Osteoblast (primary cell): ENCODE data around the gene FAM117A. TPM values are rescaled to one million over a fixed set of nuclear protein-coding genes. Genes with fewer than 3 reads are reported as not detected.
"Not testable (repeated sequence)": the region's sequence is repeated elsewhere in the genome, so short reads cannot be mapped to it uniquely, and the experiment has no call there.

Experiments used
- DNase-seq: peaks from one replicate; pipeline ENCODE4 v3.0.0; 2011; ENCODE audit warnings: low spot score, mixed read lengths; ENCODE audit not compliant: insufficient read length; ENCODE audit errors: missing footprints
- H2AFZ ChIP-seq: 2 replicates; pipeline ENCODE4 v1.6.0; 2011; ENCODE audit warnings: mild to moderate bottlenecking, low read length
- H3K27ac ChIP-seq: 2 replicates; pipeline ENCODE4 v1.5.1; 2011; ENCODE audit warnings: mild to moderate bottlenecking, low read depth, low read length, moderate library complexity
- H3K27me3 ChIP-seq: 2 replicates; pipeline ENCODE4 v1.6.0; 2012; ENCODE audit warnings: mild to moderate bottlenecking, control low read depth, inconsistent platforms, low read length, moderate library complexity; ENCODE audit not compliant: insufficient read depth
- H3K36me3 ChIP-seq: 2 replicates; pipeline ENCODE4 v1.5.1; 2011; ENCODE audit warnings: mild to moderate bottlenecking, low read length, control low read depth, moderate library complexity; ENCODE audit not compliant: insufficient read depth
- H3K4me1 ChIP-seq: 2 replicates; pipeline ENCODE4 v1.5.1; 2011; ENCODE audit warnings: mild to moderate bottlenecking, low read length, control low read depth, moderate library complexity; ENCODE audit not compliant: insufficient read depth
- H3K4me2 ChIP-seq: 2 replicates; pipeline ENCODE4 v1.6.0; 2011; ENCODE audit warnings: mild to moderate bottlenecking, low read length; ENCODE audit not compliant: insufficient read depth
- H3K4me3 ChIP-seq: fragments of 200-600 bp; sonication (generic); 3 replicates; pipeline ENCODE4 v1.5.1; 2012; ENCODE audit warnings: mild to moderate bottlenecking, low read length, inconsistent platforms; ENCODE audit not compliant: insufficient read depth
- H3K79me2 ChIP-seq: 2 replicates; pipeline ENCODE4 v1.6.0; 2012; ENCODE audit warnings: mild to moderate bottlenecking, low read length, control low read depth, inconsistent platforms; ENCODE audit not compliant: insufficient read depth
- H3K9me3 ChIP-seq: 2 replicates; pipeline ENCODE4 v1.5.1; 2011; ENCODE audit warnings: low read depth, low read length, control low read depth
- H4K20me1 ChIP-seq: 2 replicates; pipeline ENCODE4 v1.6.0; 2012; ENCODE audit warnings: mild to moderate bottlenecking, low read length, control low read depth; ENCODE audit not compliant: insufficient read depth
- total RNA-seq: library from RNA; depleted of rRNA; stranded (reverse); fragments of >200 nt; gene quantifications from 2 replicates; pipeline ENCODE4 v1.2.3, GENCODE V29; 2012
- TF ChIP-seq, protein P1 (sequence below): IDR thresholded peaks from 2 replicates; pipeline ENCODE4 v1.5.1; 2011; ENCODE audit warnings: mild to moderate bottlenecking, low read depth, low read length, moderate library complexity; ENCODE audit errors: extremely low read depth

FAM117A gene
- total RNA-seq, 1 donor, result 8.7 TPM

DNA sequence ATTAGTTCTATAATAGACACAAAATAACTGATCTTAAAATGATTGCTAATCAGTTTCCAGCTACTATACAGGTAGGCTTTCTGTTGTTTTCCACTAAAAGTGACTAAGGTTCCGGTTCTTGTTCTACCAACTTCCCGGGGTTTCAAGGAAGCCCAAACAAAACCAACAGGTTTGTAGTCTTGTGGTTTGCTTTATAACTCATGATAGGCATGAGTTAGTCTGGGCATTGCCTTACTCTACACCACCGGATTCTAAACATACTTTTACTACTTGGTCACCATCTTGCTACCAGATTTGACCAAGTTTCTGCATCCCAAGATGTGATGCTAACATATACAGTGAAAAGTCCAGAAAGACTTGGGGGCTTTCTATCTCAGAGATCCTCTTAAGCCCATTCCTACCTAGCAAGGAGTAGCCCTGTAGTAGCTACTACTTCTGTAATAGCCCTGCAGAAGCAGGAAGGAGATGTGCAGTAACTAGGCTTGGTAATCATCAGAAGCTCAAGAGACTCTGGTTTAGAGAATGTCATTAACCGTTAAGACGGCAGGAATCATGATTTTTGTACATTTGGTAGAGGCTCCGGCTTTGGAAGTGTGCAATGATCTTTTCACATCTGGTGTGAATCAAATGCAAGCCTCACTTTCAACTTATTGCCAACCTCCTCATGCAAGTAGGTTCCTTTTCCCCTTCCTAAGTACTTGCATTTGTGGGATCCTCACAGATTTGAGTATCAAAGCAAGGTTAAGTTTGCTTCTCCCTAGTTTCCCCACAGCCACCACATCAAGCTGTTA lies 1.6 kb downstream of the FAM117A start:
- Histone ChIP-seq H2AFZ (no peak overlapping the region), H3K4me1 (peaks cover 17% of the 10 kb centered on the region), H3K79me2 (peaks cover 9% of the 10 kb centered on the region), H3K9me3 (no peaks in the 10 kb centered on the region), H3K27ac (no peak overlapping the region), H3K27me3 (peaks cover 38% of the 10 kb centered on the region), H3K4me2 (peak overlapping the region; percentile 91), H3K36me3 (no peaks in the 10 kb centered on the region), H4K20me1 (peaks cover 8% of the 10 kb centered on the region), H3K4me3 (peak overlapping the region; percentile 78)
- peak; percentile 51 for DNase-seq
- TF ChIP-seq, protein P1, sequence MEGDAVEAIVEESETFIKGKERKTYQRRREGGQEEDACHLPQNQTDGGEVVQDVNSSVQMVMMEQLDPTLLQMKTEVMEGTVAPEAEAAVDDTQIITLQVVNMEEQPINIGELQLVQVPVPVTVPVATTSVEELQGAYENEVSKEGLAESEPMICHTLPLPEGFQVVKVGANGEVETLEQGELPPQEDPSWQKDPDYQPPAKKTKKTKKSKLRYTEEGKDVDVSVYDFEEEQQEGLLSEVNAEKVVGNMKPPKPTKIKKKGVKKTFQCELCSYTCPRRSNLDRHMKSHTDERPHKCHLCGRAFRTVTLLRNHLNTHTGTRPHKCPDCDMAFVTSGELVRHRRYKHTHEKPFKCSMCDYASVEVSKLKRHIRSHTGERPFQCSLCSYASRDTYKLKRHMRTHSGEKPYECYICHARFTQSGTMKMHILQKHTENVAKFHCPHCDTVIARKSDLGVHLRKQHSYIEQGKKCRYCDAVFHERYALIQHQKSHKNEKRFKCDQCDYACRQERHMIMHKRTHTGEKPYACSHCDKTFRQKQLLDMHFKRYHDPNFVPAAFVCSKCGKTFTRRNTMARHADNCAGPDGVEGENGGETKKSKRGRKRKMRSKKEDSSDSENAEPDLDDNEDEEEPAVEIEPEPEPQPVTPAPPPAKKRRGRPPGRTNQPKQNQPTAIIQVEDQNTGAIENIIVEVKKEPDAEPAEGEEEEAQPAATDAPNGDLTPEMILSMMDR, result no peak

DNA sequence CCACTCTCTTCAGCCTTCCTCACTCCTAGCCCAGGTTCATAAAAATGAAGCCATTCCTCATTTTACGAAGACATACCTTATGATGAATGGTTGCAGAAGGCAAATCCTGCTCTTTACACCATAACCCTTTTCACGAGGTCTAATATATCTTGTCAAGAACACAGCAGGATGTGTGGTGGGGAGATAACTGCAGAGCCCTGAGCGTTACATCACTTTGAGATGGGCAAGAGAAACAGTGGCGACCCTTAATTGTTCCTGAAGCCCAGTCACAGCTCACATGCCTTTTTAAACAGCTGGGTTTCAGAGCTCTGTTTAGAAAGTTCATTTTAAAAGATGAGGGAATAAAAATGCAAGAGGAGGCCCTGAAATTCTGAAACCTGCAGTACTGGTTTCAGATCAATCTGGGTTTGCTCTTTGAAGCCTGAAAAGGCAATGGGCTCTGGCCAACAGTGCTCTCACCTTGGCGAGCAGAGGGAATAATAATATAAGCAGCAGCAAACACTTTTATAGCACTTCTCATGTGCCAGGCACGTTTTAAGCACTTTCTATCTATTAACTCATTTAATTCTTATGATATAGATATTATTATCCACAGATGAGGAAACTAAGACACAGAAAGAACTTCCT lies 2.9 kb downstream of the FAM117A start:
- Histone ChIP-seq H3K79me2 (peaks cover 9% of the 10 kb centered on the region), H4K20me1 (peaks cover 8% of the 10 kb centered on the region), H3K9me3 (no peaks in the 10 kb centered on the region), H2AFZ (no peak overlapping the region), H3K4me3 (no peak overlapping the region), H3K4me2 (no peak overlapping the region), H3K36me3 (no peaks in the 10 kb centered on the region), H3K4me1 (peaks cover 17% of the 10 kb centered on the region), H3K27ac (no peak overlapping the region), H3K27me3 (peaks cover 25% of the 10 kb centered on the region)
- TF ChIP-seq, protein P1, result no peak
- DNase-seq, result peak; percentile 53

DNA sequence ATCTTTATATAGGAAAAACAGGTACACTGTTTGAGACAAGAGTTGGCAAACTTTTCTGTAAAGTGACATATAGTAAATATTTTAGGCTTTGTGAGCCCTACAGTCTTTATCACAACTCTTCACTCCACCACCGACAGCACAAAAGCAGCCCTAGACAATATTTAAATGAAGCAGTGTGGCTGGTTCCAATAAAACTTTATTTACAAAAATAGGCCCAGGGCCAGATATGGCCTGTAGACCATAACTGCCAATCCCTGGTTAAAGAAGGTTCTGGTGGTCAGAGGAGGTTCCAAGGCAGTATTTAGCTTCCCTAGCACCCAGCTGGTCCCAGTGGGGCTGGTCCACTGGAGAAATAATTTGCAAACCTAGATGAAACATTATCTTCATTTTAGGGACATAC lies 3.6 kb downstream of the FAM117A start:
- H3K4me1 ChIP-seq, result peaks cover 17% of the 10 kb centered on the region
- peaks cover 22% of the 10 kb centered on the region for H3K27me3 ChIP-seq
- H3K4me2 ChIP-seq, result no peak overlapping the region
- H3K4me3 ChIP-seq, result no peak overlapping the region
- H3K36me3 ChIP-seq, result no peaks in the 10 kb centered on the region
- peaks cover 9% of the 10 kb centered on the region for H3K79me2 ChIP-seq
- TF ChIP-seq, protein P1, result no peak
- no peak overlapping the region for H3K27ac ChIP-seq
- H4K20me1 ChIP-seq, result peaks cover 8% of the 10 kb centered on the region
- H2AFZ ChIP-seq, result no peak overlapping the region
- no peak for DNase-seq
- no peaks in the 10 kb centered on the region for H3K9me3 ChIP-seq

DNA sequence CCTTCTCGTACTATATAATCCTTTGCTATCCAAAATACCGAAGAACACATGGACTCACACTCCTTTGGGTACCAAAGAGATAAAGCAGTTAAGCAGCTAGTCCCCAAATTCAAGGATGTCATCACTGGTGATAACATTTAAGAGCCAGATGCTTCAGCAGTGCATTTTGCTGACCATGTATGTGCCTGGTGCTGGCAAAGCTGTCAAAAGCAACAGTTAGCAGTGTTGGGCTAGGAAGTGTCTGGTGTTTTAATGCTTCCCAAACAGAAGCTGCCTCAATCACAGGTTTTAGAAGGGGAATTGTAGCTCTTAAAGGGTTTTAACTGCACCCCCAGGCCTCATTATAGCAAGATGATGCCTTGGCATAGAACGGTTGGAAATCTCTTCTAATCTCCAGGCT lies 4.7 kb downstream of the FAM117A start:
- H3K36me3 ChIP-seq, result no peaks in the 10 kb centered on the region
- no peak overlapping the region for H3K27ac ChIP-seq
- H3K4me3 ChIP-seq, result no peak overlapping the region
- no peak overlapping the region for H2AFZ ChIP-seq
- no peak for DNase-seq
- no peak overlapping the region for H3K4me2 ChIP-seq
- H4K20me1 ChIP-seq, result peaks cover 8% of the 10 kb centered on the region
- no peaks in the 10 kb centered on the region for H3K9me3 ChIP-seq
- H3K79me2 ChIP-seq, result peaks cover 9% of the 10 kb centered on the region
- peaks cover 12% of the 10 kb centered on the region for H3K4me1 ChIP-seq
- TF ChIP-seq, protein P1, result no peak
- peaks cover 13% of the 10 kb centered on the region for H3K27me3 ChIP-seq

DNA sequence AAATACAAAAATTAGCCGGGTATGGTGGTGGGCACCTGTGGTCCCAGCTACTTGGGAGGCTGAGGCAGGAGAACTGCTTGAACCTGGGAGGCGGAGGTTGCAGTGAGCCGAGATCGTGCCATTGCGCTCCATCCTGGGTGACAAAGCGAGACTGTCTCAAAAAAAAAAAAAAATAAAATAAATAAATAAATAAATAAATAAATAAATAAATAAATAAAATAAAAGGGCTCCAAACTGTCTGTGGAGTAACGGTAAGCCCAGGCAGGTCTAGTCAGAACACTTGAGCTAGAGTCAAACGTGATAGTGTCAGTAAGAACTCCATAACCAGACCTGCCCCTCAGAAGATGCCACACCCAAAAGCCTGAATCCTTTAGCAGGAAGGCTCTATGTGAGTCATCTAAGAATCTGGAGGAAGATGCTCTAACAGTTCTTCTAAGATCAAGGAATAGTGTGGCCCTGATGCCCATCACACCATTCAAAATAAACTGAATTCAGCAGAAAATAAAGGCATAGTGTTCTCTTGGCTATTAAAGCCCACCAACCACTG lies 5.4 kb downstream of the FAM117A start:
- DNase-seq, result peak; percentile 76
- Histone ChIP-seq H3K4me1 (peaks cover 12% of the 10 kb centered on the region), H3K27me3 (peaks cover 13% of the 10 kb centered on the region)
- H2AFZ ChIP-seq, H3K9me3 ChIP-seq, H3K27ac ChIP-seq, H4K20me1 ChIP-seq, H3K36me3 ChIP-seq, H3K4me3 ChIP-seq, H3K4me2 ChIP-seq, H3K79me2 ChIP-seq: not testable (repeated sequence)
